ENCODE data around the gene DMAC2L.

DNA sequence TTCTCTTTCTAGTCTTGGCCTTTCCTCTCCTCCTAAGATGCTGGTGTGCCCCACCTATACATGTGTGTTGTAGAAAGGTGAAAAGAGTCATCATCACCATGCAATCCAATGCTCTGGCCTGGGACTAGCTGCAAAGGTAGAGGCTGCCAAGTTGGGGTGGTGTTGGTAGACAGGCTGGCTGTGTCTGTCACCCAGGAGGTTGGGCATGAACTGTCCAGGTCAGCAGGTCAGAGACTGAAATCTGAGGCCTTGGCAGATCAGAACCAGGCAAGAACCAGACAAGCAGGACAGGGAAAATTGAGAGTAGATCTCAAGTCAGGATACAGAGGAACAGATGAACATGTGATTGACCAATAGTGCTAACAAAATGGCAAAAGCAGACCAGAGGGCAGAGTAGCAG is 26.3 kb upstream of the DMAC2L start:
- TF ChIP-seq, protein P1, sequence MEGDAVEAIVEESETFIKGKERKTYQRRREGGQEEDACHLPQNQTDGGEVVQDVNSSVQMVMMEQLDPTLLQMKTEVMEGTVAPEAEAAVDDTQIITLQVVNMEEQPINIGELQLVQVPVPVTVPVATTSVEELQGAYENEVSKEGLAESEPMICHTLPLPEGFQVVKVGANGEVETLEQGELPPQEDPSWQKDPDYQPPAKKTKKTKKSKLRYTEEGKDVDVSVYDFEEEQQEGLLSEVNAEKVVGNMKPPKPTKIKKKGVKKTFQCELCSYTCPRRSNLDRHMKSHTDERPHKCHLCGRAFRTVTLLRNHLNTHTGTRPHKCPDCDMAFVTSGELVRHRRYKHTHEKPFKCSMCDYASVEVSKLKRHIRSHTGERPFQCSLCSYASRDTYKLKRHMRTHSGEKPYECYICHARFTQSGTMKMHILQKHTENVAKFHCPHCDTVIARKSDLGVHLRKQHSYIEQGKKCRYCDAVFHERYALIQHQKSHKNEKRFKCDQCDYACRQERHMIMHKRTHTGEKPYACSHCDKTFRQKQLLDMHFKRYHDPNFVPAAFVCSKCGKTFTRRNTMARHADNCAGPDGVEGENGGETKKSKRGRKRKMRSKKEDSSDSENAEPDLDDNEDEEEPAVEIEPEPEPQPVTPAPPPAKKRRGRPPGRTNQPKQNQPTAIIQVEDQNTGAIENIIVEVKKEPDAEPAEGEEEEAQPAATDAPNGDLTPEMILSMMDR (IDR thresholded peaks at IDR 0.05), result no peak
- no peak for TF ChIP-seq POLR2A (IDR thresholded peaks at IDR 0.05)

All from Peyer's patch (tissue), 4 donors.